Testis (tissue), 3 donors: ENCODE results near the gene ZNF438. TPM values are rescaled to one million over a fixed set of nuclear protein-coding genes. Genes with fewer than 3 reads are reported as not detected.

Experiments
- DNase-seq: peaks from one replicate; pipeline ENCODE4 v3.0.0-alpha.2; 2019
- H3K27ac ChIP-seq, 2 donors: fragments of 200-600 bp; sonication (generic); one replicate each; pipeline ENCODE4 v1.5.1; 2019
- H3K27me3 ChIP-seq: fragments of 200-600 bp; sonication (generic); one replicate; pipeline ENCODE4 v1.5.1; 2019
- H3K36me3 ChIP-seq: fragments of 200-600 bp; sonication (generic); one replicate; pipeline ENCODE4 v1.5.1; 2017; ENCODE audit warnings: low read depth; ENCODE audit errors: missing control alignments
- H3K4me1 ChIP-seq: fragments of 200-600 bp; sonication (generic); one replicate; pipeline ENCODE4 v1.5.1; 2019
- H3K4me3 ChIP-seq, 2 donors: fragments of 200-600 bp; sonication (generic); one replicate each; pipeline ENCODE4 v1.5.1; 2017 to 2019
- H3K9me3 ChIP-seq: fragments of 200-600 bp; sonication (generic); one replicate; pipeline ENCODE4 v1.5.1; 2017
- CTCF ChIP-seq, 3 experiments: fragments of 450-650 bp in 2 of 3; fragments of 200-600 bp in 1 of 3; sonication (generic) in 1 of 3; IDR thresholded peaks; one replicate each; pipeline ENCODE4 v1.5.1; 2016 to 2019; ENCODE audit warnings: antibody characterized with exemption in 3 of 3, mild to moderate bottlenecking in 2 of 3, moderate library complexity in 1 of 3
- POLR2A ChIP-seq: fragments of 450-650 bp; IDR thresholded peaks from one replicate; pipeline ENCODE4 v1.6.1; 2017; ENCODE audit warnings: antibody characterized with exemption, mild to moderate bottlenecking, moderate library complexity
- WGBS, 2 donors: methylation state at CpG; one replicate each; pipeline ENCODE4 v1.1.5; 2018; 5-methylcytosine and 5-hydroxymethylcytosine counted together
- intact Hi-C: fragments of 100-400 bp; cut with DNase I; formaldehyde crosslinking; loops from one replicate; pipeline ENCODE4 v1.15.1; 2023; ENCODE audit warnings: low total_unique reads
- polyA plus RNA-seq: library from polyadenylated mRNA; stranded (reverse); fragments of 350-450 nt; fragmentation: Illumina TruSeq; extraction: RNeasy Lipid Tissue Mini Kit (QIAGEN cat#74804); gene quantifications from one replicate; pipeline ENCODE4 v1.2.3, GENCODE V29; 2014; ENCODE audit warnings: low read depth, low replicate concordance; ENCODE audit not compliant: insufficient read depth
- total RNA-seq, 2 donors: library from RNA; depleted of rRNA; stranded (reverse); fragments of >200 nt; gene quantifications; one replicate each; pipeline ENCODE4 v1.2.3, GENCODE V29; 2016

Gene ZNF438
- total and polyA plus RNA-seq, 3 donors from 2014 or later: 15.3 to 17.8 (median 16.2) TPM

DNA sequence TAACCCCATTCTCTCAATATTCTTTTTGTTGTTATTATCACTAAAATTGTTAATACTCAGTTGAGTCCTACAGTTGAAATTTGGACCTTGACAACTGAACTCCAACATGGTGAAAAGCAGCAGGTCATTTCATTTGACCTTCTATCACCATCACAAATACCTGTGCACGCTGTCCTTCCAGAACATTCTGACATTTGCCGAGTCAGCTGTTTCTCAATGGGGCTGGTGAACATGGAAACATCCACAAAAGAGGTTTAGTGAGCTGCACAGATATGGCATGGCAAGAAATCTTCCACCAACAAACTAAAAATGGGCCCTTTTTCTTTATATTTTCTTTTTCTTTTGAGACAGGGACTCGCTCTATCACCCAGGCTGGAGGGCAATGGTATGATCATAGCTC lies 169.7 kb downstream of the ZNF438 start:
- 67 to 75% methylated on average over 3 of the region's 3 CpGs for whole genome bisulfite sequencing, 2 donors
- H3K4me1 ChIP-seq: peaks cover 55% of the 10 kb centered on the region
- H3K27ac ChIP-seq: peak overlapping the region; percentile 49 to 81
- H3K9me3 ChIP-seq: no peaks in the 10 kb centered on the region
- intact Hi-C loops: no loop called here
- DNase-seq: no peak
- no peaks in the 10 kb centered on the region for H3K36me3 ChIP-seq
- no peak for TF ChIP-seq CTCF (IDR thresholded peaks at IDR 0.05)
- no peak for TF ChIP-seq POLR2A
- no peak overlapping the region for H3K4me3 ChIP-seq
- no peaks in the 10 kb centered on the region for H3K27me3 ChIP-seq

- H3K4me3 ChIP-seq: no peak overlapping the region
- H3K27ac ChIP-seq: peak overlapping the region in 1 of 2 donors; percentile 81
- peaks cover 55% of the 10 kb centered on the region for H3K4me1 ChIP-seq
- H3K27me3 ChIP-seq: no peaks in the 10 kb centered on the region
- TF ChIP-seq CTCF (IDR thresholded peaks at IDR 0.05) (no peak), POLR2A (no peak)
- no peaks in the 10 kb centered on the region for H3K36me3 ChIP-seq
- WGBS, 2 donors: 67 to 82% methylated on average over 1 of the region's 1 CpG
- H3K9me3 ChIP-seq: no peaks in the 10 kb centered on the region
- intact Hi-C loops: no loop called here
- DNase-seq: no peak
Observed at GRCh38 chr10:30861221-30861620, 170.4 kb downstream of the ZNF438 start.

DNA sequence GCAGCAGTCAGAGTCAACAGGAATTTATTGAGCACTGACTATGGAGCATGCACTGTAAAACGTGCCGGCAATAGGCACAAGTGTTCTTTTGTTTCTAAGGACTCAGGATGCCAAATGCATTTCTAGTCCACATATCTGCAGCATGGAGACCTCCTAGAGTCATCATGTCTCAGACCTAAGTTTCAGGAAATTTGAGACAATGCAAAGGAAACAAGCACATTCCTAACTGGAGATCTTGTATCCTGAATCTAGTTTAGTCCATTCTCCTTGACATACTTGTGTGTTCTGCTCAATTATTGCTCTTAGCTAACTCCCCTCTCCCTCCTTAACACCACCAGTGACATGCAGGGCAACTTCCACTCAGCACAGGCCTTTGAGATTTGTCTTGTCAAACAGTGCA lies 173.2 kb downstream of the ZNF438 start:
- no peak overlapping the region for H3K4me3 ChIP-seq
- DNase-seq: no peak
- peaks cover 45% of the 10 kb centered on the region for H3K4me1 ChIP-seq
- no peaks in the 10 kb centered on the region for H3K9me3 ChIP-seq
- no peak overlapping the region for H3K27ac ChIP-seq
- WGBS, 2 donors: 25 to 30% methylated on average over 2 of the region's 2 CpGs
- TF ChIP-seq CTCF (IDR thresholded peaks at IDR 0.05) (no peak), POLR2A (no peak)
- H3K36me3 ChIP-seq: no peaks in the 10 kb centered on the region
- intact Hi-C loops: no loop called here
- no peaks in the 10 kb centered on the region for H3K27me3 ChIP-seq

- no peak overlapping the region for H3K4me3 ChIP-seq
- H3K27me3 ChIP-seq: no peaks in the 10 kb centered on the region
- 42 to 63% methylated on average over 3 of the region's 3 CpGs for WGBS, 2 donors
- H3K9me3 ChIP-seq: no peaks in the 10 kb centered on the region
- peak overlapping the region in 1 of 2 donors; percentile 47 for H3K27ac ChIP-seq
- TF ChIP-seq CTCF (IDR thresholded peaks at IDR 0.05) (no peak), POLR2A (no peak)
- no peaks in the 10 kb centered on the region for H3K36me3 ChIP-seq
- H3K4me1 ChIP-seq: peaks cover 38% of the 10 kb centered on the region
- peak; percentile 80 for DNase-seq
- intact Hi-C loops: no loop called here
Observed at GRCh38 chr10:30857803-30858202, 173.9 kb downstream of the ZNF438 start.

DNA sequence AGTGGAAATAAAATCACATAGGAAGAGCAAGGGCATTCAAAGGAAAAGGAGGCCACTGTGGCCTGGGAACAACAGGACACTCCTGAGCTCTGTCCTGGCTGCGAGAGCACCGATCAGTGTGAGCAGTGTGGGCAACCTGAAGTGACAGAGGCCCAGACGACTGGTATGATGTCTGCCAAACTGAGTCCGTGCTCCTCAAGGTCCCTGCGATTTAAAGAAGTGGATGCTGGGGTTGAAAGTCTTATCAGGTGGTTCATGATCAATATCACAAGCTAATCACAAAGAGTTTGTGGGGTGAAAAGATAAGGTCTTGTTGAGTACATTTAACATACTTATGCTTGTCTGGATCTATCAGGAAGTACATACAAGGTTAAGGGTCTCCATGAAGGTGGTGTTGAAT lies 176.5 kb downstream of the ZNF438 start:
- no peaks in the 10 kb centered on the region for H3K27me3 ChIP-seq
- intact Hi-C loops: no loop called here
- TF ChIP-seq POLR2A: no peak
- no peak for TF ChIP-seq CTCF (IDR thresholded peaks at IDR 0.05)
- WGBS, 2 donors: 77 to 80% methylated on average over 5 of the region's 5 CpGs
- no peak for DNase-seq
- no peaks in the 10 kb centered on the region for H3K9me3 ChIP-seq
- H3K27ac ChIP-seq: peak overlapping the region; percentile 1 to 7
- H3K4me3 ChIP-seq: no peak overlapping the region
- H3K4me1 ChIP-seq: peaks cover 20% of the 10 kb centered on the region
- H3K36me3 ChIP-seq: no peaks in the 10 kb centered on the region
